ENCODE data around the gene FSHR.

- no peak for TF ChIP-seq POLR2A (IDR thresholded peaks at IDR 0.05)
- TF ChIP-seq POLR2AphosphoS5 (IDR thresholded peaks at IDR 0.05), result no peak
Measured at GRCh38 chr2:49002750-49003149, 151.6 kb downstream of the FSHR start.

Measured in prostate gland (tissue), 1 donor.